GM13977 (cell line): ENCODE measurements around the gene SHISA5.

Source experiments
- DNase-seq: peaks from one replicate; pipeline ENCODE4 v3.0.0; 2012; ENCODE audit warnings: low spot score
- in situ Hi-C: fragments of 300-500 bp; cut with MboI; formaldehyde crosslinking; loops from one replicate; pipeline ENCODE4 v1.12.0; 2022; ENCODE audit warnings: low sequenced_read_pairs, low pct_unique_long_range_greater_than_20kb, mixed read lengths, inconsistent platforms; ENCODE audit not compliant: unreplicated experiment
- TF ChIP-seq, protein P1 (sequence below): IDR thresholded peaks from 2 replicates; pipeline ENCODE4 v1.5.1; 2012; ENCODE audit warnings: mild to moderate bottlenecking, control low read depth; ENCODE audit not compliant: insufficient read depth; ENCODE audit errors: extremely low read depth, missing control alignments

Gene SHISA5

DNA sequence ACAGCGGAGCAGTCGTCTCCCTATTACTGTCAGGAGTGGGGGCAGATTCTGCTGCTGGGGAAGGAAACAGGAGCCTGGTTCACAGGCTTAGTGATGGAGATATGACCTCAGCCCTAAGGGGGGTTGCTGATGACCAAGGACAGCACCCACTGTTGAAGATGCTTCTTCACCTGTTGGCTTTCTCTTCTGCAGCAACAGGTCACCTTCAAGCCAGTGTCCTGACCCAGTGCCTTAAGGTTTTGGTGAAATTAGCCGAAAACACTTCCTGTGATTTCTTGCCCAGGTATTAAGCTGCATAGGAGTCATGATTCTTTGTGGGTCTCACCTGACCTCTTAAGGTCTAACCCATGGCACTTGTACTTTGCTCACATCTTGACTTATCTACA lies 43.5 kb downstream of the SHISA5 start:
- TF ChIP-seq, protein P1, sequence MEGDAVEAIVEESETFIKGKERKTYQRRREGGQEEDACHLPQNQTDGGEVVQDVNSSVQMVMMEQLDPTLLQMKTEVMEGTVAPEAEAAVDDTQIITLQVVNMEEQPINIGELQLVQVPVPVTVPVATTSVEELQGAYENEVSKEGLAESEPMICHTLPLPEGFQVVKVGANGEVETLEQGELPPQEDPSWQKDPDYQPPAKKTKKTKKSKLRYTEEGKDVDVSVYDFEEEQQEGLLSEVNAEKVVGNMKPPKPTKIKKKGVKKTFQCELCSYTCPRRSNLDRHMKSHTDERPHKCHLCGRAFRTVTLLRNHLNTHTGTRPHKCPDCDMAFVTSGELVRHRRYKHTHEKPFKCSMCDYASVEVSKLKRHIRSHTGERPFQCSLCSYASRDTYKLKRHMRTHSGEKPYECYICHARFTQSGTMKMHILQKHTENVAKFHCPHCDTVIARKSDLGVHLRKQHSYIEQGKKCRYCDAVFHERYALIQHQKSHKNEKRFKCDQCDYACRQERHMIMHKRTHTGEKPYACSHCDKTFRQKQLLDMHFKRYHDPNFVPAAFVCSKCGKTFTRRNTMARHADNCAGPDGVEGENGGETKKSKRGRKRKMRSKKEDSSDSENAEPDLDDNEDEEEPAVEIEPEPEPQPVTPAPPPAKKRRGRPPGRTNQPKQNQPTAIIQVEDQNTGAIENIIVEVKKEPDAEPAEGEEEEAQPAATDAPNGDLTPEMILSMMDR = no peak
- no peak for DNase-seq
- in situ Hi-C loops = no loop called here

DNA sequence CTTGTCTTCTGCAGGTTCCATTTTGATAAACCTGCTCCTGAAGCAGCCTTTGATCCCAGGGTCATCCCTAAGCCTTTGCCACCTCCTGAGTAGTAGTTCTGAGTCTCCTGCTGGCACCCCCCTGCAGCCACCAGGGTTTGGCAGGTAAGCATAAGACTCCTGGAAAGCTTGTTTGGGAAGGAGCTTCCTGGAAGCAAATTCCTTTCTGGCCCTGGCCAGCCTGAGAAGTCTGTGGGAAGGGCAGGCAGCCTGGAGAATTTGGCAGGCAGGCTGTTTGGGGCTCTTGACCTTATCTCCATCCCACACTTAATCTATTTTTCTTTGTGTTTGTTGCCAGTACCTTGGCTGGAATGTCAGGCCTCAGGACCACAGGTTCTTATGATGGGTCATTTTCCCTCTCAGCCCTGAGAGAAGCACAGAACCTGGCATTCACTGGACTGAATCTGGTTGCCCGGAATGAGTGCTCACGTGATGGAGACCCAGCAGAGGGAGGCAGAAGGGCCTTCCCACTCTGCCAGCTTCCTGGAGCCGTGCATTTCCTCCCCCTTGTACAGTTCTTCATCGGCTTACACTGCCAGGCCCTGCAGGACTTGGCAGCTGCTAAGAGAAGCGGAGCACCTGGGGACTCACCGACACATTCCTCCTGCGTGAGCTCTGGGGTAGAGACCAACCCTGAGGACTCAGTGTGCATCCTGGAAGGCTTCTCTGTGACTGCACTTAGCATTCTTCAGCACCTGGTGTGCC lies 44.0 kb downstream of the SHISA5 start:
- TF ChIP-seq, protein P1 = no peak
- in situ Hi-C loops = no loop called here
- DNase-seq = no peak

DNA sequence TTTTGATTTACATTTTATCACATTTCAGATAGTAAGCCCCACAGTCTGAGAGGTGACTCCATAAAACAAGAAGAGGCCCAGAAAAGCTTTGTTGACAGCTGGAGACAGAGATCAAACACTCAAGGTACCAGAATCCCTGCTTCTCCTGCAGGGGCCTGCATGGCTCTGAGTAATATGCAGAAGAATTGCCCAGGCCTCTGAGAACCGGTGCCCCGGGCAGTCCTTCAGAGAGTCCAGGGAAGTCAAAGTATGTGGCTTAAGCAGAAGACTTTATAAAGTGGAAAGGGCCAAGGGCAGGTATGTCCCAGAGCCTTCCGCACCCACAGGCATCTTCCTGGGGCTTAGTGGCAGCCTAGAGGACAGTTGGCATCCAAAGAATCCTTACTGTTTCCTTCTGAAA lies 44.6 kb downstream of the SHISA5 start:
- no peak for DNase-seq
- TF ChIP-seq, protein P1 = no peak
- in situ Hi-C loops = no loop called here

DNA sequence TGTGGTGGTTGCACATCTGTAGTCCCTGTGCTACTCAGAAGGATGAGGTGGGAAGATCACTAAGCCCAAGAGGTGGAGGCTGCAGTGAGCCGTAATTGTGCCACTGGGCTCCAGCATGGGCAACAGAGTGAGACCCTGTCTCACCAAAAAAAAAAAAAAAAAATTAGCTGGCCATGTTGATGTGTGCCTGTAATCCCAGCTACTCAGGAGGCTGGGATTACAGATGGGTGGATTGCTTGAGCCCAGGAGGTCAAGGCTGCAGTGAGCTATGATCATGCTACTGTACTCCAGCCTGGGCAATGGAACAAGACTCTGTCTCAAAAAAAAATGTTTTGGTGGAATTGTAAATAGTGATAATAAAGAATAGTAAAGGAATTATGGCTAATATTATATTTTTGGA lies 47.5 kb downstream of the SHISA5 start:
- in situ Hi-C loops = no loop called here
- DNase-seq = no peak
- TF ChIP-seq, protein P1 = no peak

DNA sequence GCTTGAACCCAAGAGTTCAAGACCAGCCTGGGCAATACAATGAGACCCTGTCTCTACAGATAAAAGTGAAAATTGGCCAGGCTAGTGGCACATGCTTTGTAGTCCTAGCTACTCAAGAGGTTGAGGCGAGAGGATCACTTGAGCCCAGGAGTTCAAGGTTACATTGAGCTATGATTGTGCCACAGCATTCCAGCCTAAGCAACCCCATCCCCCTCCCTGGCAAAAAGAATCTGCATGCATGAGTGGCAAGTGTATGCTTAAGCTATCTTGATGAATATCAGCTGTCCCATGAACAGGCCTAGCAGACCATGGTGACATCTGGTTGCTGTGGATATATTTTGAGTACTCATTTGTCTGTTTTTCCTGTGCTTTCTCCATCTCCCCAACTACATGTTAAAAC lies 52.7 kb downstream of the SHISA5 start:
- no peak for DNase-seq
- in situ Hi-C loops = no loop called here
- TF ChIP-seq, protein P1 = no peak

DNA sequence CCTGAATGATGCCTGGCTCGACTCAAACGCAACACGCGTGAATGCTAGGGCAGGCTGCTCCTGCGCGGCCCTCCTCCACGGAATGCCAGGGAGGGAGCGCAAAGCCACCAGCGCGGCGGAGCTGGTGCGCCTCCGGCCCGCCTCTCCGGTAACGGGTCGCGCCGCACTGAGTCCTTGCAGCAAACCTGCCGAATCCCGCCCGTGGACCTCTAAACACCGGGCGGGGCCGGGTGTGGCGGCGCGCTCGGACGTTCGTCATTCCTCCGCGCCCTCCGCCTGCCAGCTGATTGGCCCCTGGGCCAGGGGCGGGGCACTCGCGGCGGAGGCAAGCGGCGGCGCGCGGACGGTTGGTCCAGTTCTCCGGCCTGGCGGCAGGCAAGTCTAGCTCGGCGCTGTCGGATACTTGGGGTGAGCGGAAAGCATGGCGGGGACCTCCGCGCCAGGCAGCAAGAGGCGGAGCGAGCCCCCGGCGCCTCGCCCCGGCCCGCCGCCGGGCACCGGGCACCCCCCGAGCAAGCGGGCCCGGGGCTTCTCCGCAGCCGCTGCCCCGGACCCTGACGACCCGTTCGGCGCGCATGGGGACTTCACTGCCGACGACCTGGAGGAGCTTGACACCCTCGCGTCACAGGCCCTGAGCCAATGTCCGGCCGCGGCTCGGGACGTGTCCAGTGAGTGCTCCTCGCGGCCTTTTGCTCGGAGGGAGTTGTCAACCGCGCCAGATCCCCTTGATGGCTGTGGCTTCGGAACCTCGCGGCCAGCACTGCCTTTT lies 57.4 kb downstream of the SHISA5 start, which contains the start of gene ATRIP:
Gene ATRIP, plus strand, starts transcription at position 313 of the 769 bp plus-strand sequence. Its CDS starts 109 bp downstream, at position 422.
- in situ Hi-C loops = no loop called here
- TF ChIP-seq, protein P1 = no peak
- DNase-seq = peak; percentile 96
